KBM-7 (cell line): ENCODE measurements around the gene PCDHB10.
"Not testable (repeated sequence)": the region's sequence is repeated elsewhere in the genome, so short reads cannot be mapped to it uniquely, and the experiment has no call there.

Source experiments
- DNase-seq: peaks from one replicate; pipeline ENCODE4 v3.0.0-alpha.2; 2015
- in situ Hi-C: fragments of 300-500 bp; cut with MboI; formaldehyde crosslinking; loops from 2 replicates; pipeline ENCODE4 v1.14.3; 2020; ENCODE audit warnings: low sequenced_read_pairs, low pct_unique_long_range_greater_than_20kb, mixed read lengths

The PCDHB10 gene

GRCh38 chr5:141184117-141184855 lies 7.9 kb upstream of the PCDHB10 start:
- DNase-seq, in situ Hi-C loops: not testable (repeated sequence)

DNA sequence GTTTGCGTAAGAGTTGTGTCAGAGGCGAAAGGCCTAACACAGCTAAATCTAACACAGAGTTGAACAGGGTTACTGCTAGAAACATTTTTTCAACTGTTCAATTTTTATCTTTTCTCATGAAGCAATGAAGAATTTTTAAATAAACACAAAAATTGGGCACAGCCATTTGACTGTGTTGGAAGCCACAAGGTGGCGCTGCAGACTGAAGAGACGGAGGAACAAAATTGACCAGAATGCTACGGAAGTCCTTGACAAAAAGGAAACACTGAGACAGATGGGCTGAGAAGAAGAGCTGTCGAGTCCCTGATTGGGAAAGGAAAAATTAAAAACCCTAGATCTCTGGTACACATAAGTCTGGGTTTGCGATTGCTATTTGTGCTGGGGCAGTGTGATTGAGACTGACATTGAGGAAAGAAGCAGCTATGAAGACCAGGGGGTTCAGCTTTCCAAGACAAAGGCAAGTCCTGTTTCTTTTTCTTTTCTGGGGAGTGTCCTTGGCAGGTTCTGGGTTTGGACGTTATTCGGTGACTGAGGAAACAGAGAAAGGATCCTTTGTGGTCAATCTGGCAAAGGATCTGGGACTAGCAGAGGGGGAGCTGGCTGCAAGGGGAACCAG lies 5.1 kb upstream of the PCDHB10 start, which contains the start of gene PCDHB9:
Gene PCDHB9, plus strand, starts transcription at position 265 of the 616 bp plus-strand sequence. Its CDS starts 158 bp downstream, at position 423.
- peak; percentile 53 for DNase-seq
- in situ Hi-C loops, result no loop called here

DNA sequence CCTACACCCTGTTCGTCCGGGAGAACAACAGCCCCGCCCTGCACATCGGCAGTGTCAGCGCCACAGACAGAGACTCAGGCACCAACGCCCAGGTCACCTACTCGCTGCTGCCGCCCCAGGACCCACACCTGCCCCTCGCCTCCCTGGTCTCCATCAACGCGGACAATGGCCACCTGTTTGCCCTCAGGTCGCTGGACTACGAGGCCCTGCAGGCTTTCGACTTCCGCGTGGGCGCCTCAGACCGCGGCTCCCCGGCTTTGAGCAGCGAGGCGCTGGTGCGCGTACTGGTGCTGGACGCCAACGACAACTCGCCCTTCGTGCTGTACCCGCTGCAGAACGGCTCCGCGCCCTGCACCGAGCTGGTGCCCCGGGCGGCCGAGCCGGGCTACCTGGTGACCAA lies 3.5 kb upstream of the PCDHB10 start:
- DNase-seq, in situ Hi-C loops: not testable (repeated sequence)

GRCh38 chr5:141189131-141189530 lies 3.0 kb upstream of the PCDHB10 start:
- in situ Hi-C loops, DNase-seq: not testable (repeated sequence)

GRCh38 chr5:141194332-141194731 lies 2.2 kb downstream of the PCDHB10 start:
- DNase-seq, in situ Hi-C loops: not testable (repeated sequence)

DNA sequence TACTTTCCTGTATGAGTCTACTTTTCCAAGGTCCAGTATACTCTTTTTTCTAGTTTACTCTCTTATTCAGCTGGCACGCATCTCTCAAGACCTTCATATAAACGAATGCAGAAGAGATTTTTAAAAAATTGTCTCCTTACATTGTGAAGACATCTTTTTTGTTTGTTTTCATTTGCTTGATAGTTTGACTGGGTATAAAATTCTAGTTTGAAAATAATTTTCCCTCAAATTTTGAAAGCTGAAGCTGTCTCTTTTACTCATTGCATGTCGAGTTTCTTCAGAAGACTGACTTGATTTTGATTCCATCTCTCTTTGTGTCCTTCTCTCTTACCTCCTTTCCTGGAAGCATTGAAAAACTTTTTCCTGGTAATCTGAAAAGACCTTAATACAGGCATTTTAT lies 4.2 kb downstream of the PCDHB10 start:
- DNase-seq, result no peak
- in situ Hi-C loops, result no loop called here

DNA sequence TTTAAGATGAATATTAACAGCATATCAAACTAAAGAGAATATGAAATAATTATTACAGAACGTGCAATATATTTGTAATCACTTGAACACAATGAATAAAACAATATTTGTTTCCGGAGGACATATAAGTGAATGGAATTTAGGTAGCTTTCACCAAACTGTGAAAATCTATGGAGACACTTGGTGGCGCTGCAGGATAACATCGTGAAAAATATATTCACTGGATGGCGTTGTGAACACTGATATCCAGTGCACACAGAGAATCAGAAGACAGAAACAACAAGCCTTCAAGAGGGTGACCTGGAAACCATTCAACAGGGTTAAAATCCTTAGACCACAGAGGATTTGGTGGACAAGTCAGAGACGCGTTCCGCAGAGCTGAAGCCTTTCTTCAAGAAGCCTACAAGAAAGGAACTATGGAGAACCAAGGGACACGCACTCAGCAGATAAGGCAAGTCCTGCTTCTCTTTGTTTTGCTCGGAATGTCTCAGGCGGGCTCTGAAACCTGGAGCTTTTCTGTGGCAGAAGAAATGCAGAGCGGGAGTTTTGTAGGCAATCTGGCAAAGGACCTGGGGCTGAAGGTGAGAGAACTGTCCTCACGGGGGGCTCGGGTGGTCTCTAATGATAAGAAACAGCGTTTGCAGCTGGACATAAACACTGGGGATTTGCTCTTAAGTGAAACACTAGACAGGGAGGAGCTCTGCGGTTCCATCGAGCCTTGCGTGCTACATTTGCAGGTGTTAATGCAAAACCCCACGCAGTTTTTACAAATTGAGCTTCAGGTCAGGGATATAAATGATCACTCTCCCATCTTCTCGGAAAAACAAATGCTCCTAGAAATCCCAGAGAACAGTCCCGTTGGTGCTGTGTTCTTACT lies 7.4 kb downstream of the PCDHB10 start, which contains the start of gene PCDHB11:
Gene PCDHB11, plus strand, starts transcription at position 269 of the 877 bp plus-strand sequence. Its CDS starts 148 bp downstream, at position 417.
- peak; percentile 52 for DNase-seq
- in situ Hi-C loops, result loop anchor here (25.0 kb wide), 1 partner anchor 363 kb away; no protein-coding TSS in a partner anchor

- in situ Hi-C loops, result loop anchor here (25.0 kb wide), 1 partner anchor 361 kb away; no protein-coding TSS in a partner anchor
These were observed 9.0 kb downstream of the PCDHB10 start for GRCh38 chr5:141201126-141201525.

DNA sequence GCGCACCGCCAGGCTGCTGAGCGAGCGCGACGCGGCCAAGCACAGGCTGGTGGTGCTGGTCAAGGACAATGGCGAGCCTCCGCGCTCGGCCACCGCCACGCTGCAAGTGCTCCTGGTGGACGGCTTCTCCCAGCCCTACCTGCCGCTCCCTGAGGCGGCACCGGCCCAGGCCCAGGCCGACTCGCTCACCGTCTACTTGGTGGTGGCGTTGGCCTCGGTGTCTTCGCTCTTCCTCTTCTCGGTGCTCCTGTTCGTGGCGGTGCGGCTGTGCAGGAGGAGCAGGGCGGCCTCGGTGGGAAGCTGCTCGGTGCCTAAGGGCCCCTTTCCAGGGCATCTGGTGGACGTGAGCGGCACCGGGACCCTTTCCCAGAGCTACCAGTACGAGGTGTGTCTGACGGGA lies 9.5 kb downstream of the PCDHB10 start:
- not testable (repeated sequence) for DNase-seq
- in situ Hi-C loops, result loop anchor here (25.0 kb wide), 1 partner anchor 361 kb away; no protein-coding TSS in a partner anchor

More at GRCh38 chr5:141201126-141201525, 9.0 kb downstream of the PCDHB10 start:
- DNase-seq, result not testable (repeated sequence)

DNA sequence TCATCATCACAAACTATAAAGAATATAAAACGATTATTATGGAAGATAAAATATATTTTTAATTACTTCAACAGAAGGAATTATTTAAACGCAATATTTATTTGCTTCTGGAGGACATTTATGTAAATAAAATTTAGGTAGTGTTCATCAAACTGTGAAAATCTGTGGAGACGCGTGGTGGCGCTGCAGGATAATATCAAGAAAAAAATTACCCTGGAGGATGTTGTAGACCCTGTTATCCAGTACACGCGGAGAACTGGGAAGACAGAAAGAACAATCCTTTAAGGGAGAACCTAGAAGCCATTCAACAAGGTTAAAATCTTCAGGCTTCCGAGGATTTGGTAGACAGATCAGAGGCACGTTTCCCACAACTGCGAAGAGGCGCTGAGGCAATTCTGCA lies 16.3 kb downstream of the PCDHB10 start, which contains the start of gene PCDHB12:
Gene PCDHB12, plus strand, starts transcription at position 242 of the 400 bp plus-strand sequence. CDS start 189 bp downstream, outside the sequence.
- DNase-seq, result no peak
- in situ Hi-C loops, result loop anchor here (25.0 kb wide), 1 partner anchor 354 kb away; no protein-coding TSS in a partner anchor

DNA sequence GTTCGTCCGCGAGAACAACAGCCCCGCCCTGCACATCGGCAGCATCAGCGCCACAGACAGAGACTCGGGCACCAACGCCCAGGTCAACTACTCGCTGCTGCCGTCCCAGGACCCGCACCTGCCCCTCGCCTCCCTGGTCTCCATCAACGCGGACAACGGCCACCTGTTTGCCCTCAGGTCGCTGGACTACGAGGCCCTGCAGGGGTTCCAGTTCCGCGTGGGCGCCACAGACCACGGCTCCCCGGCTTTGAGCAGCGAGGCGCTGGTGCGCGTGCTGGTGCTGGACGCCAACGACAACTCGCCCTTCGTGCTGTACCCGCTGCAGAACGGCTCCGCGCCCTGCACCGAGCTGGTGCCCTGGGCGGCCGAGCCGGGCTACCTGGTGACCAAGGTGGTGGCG lies 18.1 kb downstream of the PCDHB10 start:
- in situ Hi-C loops, result loop anchor here (25.0 kb wide), 1 partner anchor 352 kb away; no protein-coding TSS in a partner anchor
- not testable (repeated sequence) for DNase-seq

GRCh38 chr5:141210849-141211248 lies 18.7 kb downstream of the PCDHB10 start:
- in situ Hi-C loops, result loop anchor here (25.0 kb wide), 1 partner anchor 351 kb away; no protein-coding TSS in a partner anchor
- DNase-seq, result not testable (repeated sequence)

GRCh38 chr5:141213656-141214339 lies 21.6 kb downstream of the PCDHB10 start, which contains the start of gene PCDHB13:
Gene PCDHB13, plus strand, starts transcription at chr5:141213919. Its CDS starts 205 bp downstream, at chr5:141214124.
- DNase-seq, result peak; percentile 57

DNA sequence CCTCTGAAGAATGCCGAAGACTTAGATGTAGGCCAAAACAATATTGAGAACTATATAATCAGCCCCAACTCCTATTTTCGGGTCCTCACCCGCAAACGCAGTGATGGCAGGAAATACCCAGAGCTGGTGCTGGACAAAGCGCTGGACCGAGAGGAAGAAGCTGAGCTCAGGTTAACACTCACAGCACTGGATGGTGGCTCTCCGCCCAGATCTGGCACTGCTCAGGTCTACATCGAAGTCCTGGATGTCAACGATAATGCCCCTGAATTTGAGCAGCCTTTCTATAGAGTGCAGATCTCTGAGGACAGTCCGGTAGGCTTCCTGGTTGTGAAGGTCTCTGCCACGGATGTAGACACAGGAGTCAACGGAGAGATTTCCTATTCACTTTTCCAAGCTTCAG lies 22.4 kb downstream of the PCDHB10 start:
- in situ Hi-C loops, result loop anchor here (25.0 kb wide), 1 partner anchor 348 kb away; no protein-coding TSS in a partner anchor

More at GRCh38 chr5:141213656-141214339, 21.6 kb downstream of the PCDHB10 start, which contains the start of gene PCDHB13:
- in situ Hi-C loops, result loop anchor here (25.0 kb wide), 1 partner anchor 349 kb away; no protein-coding TSS in a partner anchor

DNA sequence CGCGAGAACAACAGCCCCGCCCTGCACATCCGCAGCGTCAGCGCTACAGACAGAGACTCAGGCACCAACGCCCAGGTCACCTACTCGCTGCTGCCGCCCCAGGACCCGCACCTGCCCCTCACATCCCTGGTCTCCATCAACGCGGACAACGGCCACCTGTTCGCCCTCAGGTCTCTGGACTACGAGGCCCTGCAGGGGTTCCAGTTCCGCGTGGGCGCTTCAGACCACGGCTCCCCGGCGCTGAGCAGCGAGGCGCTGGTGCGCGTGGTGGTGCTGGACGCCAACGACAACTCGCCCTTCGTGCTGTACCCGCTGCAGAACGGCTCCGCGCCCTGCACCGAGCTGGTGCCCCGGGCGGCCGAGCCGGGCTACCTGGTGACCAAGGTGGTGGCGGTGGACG lies 23.4 kb downstream of the PCDHB10 start:
- not testable (repeated sequence) for DNase-seq
- in situ Hi-C loops, result loop anchor here (25.0 kb wide), 1 partner anchor 347 kb away; no protein-coding TSS in a partner anchor

More for the DNA sequence above, 22.4 kb downstream of the PCDHB10 start:
- not testable (repeated sequence) for DNase-seq

DNA sequence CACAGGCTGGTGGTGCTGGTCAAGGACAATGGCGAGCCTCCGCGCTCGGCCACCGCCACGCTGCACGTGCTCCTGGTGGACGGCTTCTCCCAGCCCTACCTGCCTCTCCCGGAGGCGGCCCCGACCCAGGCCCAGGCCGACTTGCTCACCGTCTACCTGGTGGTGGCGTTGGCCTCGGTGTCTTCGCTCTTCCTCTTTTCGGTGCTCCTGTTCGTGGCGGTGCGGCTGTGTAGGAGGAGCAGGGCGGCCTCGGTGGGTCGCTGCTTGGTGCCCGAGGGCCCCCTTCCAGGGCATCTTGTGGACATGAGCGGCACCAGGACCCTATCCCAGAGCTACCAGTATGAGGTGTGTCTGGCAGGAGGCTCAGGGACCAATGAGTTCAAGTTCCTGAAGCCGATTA lies 23.9 kb downstream of the PCDHB10 start:
- not testable (repeated sequence) for DNase-seq
- in situ Hi-C loops, result loop anchor here (25.0 kb wide), 1 partner anchor 346 kb away; no protein-coding TSS in a partner anchor

DNA sequence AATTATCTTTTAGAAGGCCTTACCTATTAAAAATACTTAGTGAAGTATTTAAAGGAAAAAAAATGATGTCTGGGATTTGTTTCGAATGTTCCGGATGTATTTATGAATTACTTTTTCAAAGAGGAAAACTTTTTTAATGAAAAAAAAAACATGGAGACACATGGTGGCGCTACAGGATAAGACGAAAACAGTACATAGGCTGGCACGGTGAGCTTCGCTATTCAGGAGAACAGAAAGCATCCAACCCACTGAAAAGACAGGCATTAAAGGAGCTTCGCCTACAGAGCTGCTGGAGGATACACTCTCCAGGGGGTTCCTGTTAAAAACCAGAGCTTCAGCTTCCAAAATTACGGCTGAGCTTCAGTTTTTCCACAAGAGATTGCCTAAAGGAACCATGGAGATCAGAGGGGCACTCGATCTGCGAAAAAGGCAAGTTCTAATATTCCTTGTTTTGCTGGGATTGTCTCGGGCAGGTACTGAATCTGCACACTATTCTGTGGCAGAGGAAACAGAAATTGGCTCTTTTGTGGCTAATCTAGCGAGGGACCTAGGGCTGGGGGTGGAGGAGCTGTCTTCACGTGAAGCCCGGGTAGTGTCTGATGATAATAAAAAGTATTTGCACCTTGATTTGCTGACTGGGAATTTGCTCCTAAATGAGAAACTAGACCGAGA lies 31.1 kb downstream of the PCDHB10 start, which contains the start of gene PCDHB14:
Gene PCDHB14, plus strand, starts transcription at position 232 of the 672 bp plus-strand sequence. Its CDS starts 163 bp downstream, at position 395.
- in situ Hi-C loops, result loop anchor here (25.0 kb wide), 1 partner anchor 339 kb away; no protein-coding TSS in a partner anchor
- peak; percentile 47 for DNase-seq
